HepG2 (cell line): ENCODE measurements around the gene NINJ2. TPM values are rescaled to one million over a fixed set of nuclear protein-coding genes. Genes with fewer than 3 reads are reported as not detected.
A peak's percentile ranks its signal among the peaks of the same experiment; 100 is the strongest.
"Not testable (repeated sequence)": the region's sequence is repeated elsewhere in the genome, so short reads cannot be mapped to it uniquely, and the experiment has no call there.

ENCODE experiments used
- ATAC-seq: fragments of 200-7000 bp; cut with Tn5 transposase; 3 replicates; pipeline ENCODE4 v1.9.1; 2020; ENCODE audit warnings: mild to moderate bottlenecking, moderate library complexity
- BruUV-seq: library from RNA; stranded (reverse); fragments of 400-500 nt; replicated peaks from 2 replicates; lab custom pipeline; 2021; lab: Mats Ljungman, UMichigan
- CTCF ChIA-PET: fragments of 300-600 bp; formaldehyde crosslinking; extraction: SDS; loops from one replicate; lab custom pipeline; 2021; ENCODE audit warnings: low total read pairs, inconsistent platforms, low intra/inter-chr PET ratio; lab: Yijun Ruan, JAX
- POLR2A ChIA-PET: fragments of 350-600 bp; sonication (Branson Sonifier 250); formaldehyde crosslinking; loops from one replicate; lab custom pipeline; 2020; ENCODE audit warnings: antibody characterized with exemption, inconsistent platforms; lab: Yijun Ruan, JAX
- DNase-seq: peaks from one replicate; pipeline ENCODE4 v3.0.0-alpha.2; 2015; ENCODE audit warnings: low spot score
- FAIRE-seq: peaks from 3 replicates; lab custom pipeline; 2011; peaks lifted over from hg19 to GRCh38; lab: Jason Lieb, UNC
- H2AFZ ChIP-seq: one replicate; pipeline ENCODE4 v1.6.1; 2011; ENCODE audit warnings: low read length, inconsistent platforms
- H3K27ac ChIP-seq: fragments of 300-600 bp; 3 replicates; pipeline ENCODE4 v1.8.0; 2011; ENCODE audit warnings: mixed run types, mild to moderate bottlenecking, mixed read lengths, low read length, inconsistent platforms; ENCODE audit not compliant: insufficient read depth; ENCODE audit errors: extremely low read length
- H3K27me3 ChIP-seq, 2 experiments: fragments of 200-600 bp in 1 of 2; 2 replicates in 1 of 2; 3 replicates in 1 of 2; pipeline versions ENCODE4 v1.6.0 to v1.8.0; 2011; ENCODE audit warnings: low read length in 2 of 2, mild to moderate bottlenecking in 2 of 2, moderate library complexity in 2 of 2, inconsistent platforms in 1 of 2; ENCODE audit not compliant: insufficient read depth in 2 of 2, control insufficient read depth in 1 of 2
- H3K36me3 ChIP-seq, 2 experiments: fragments of 200-600 bp in 1 of 2; replicated peaks in 1 of 2; 2 replicates in 1 of 2; 3 replicates in 1 of 2; pipeline versions ENCODE4 v1.5.1 to v1.8.0; 2011; ENCODE audit warnings: low read length in 2 of 2, inconsistent platforms in 1 of 2; ENCODE audit not compliant: insufficient read depth in 2 of 2, control insufficient read depth in 1 of 2
- H3K4me1 ChIP-seq: 2 replicates; pipeline ENCODE4 v1.5.1; 2012; ENCODE audit warnings: low read length, inconsistent platforms; ENCODE audit not compliant: insufficient read depth
- H3K4me2 ChIP-seq: 2 replicates; pipeline ENCODE4 v1.6.0; 2011; ENCODE audit warnings: low read depth, low read length, inconsistent platforms
- H3K4me3 ChIP-seq, 3 experiments: fragments of 200-600 bp in 1 of 3; sonication (generic), shearing (Covaris generic) in 1 of 3; replicated peaks in 1 of 3; 2 replicates each; pipeline ENCODE4 v1.5.1; 2011 to 2016; ENCODE audit warnings: low read length in 3 of 3, inconsistent platforms in 2 of 3, low read depth in 2 of 3, mild to moderate bottlenecking in 2 of 3, control low read depth in 1 of 3, mixed read lengths in 1 of 3; ENCODE audit not compliant: insufficient read depth in 1 of 3
- H3K79me2 ChIP-seq: one replicate; pipeline ENCODE4 v1.6.1; 2011; ENCODE audit warnings: low read length, inconsistent platforms; ENCODE audit not compliant: insufficient read depth
- H3K9ac ChIP-seq: 2 replicates; pipeline ENCODE4 v1.6.0; 2011; ENCODE audit warnings: mild to moderate bottlenecking, low read depth, low read length, inconsistent platforms; ENCODE audit not compliant: insufficient read depth
- H3K9me3 ChIP-seq: 2 replicates; pipeline ENCODE4 v1.5.1; 2012; ENCODE audit warnings: mild to moderate bottlenecking, low read length
- H4K20me1 ChIP-seq: 2 replicates; pipeline ENCODE4 v1.6.0; 2011; ENCODE audit warnings: inconsistent platforms, mild to moderate bottlenecking, low read length, moderate library complexity; ENCODE audit not compliant: insufficient read depth
- SALL1 ChIP-seq: sonication (generic); formaldehyde crosslinking; IDR thresholded peaks from 2 replicates; pipeline ENCODE4 v1.8.0; 2022; ENCODE audit warnings: mild to moderate bottlenecking, missing genetic modification reagents
- ZBTB1 ChIP-seq: sonication (generic); formaldehyde crosslinking; IDR thresholded peaks from 2 replicates; pipeline ENCODE4 v1.4.0; 2020; ENCODE audit warnings: missing genetic modification reagents, borderline replicate concordance
- ZNF18 ChIP-seq: sonication (generic); formaldehyde crosslinking; IDR thresholded peaks from 2 replicates; pipeline ENCODE4 v1.8.0; 2022; ENCODE audit warnings: mild to moderate bottlenecking, missing genetic modification reagents; ENCODE audit not compliant: insufficient replicate concordance
- ZNF567 ChIP-seq: sonication (generic); formaldehyde crosslinking; IDR thresholded peaks from 2 replicates; pipeline ENCODE4 v1.8.1; 2023; ENCODE audit warnings: mild to moderate bottlenecking, missing genetic modification reagents, borderline replicate concordance
- ZNF749 ChIP-seq: sonication (generic); formaldehyde crosslinking; IDR thresholded peaks from 2 replicates; pipeline ENCODE4 v1.8.0; 2022; ENCODE audit warnings: mild to moderate bottlenecking, missing genetic modification reagents, moderate library complexity, borderline replicate concordance
- ZNF841 ChIP-seq: sonication (generic); formaldehyde crosslinking; IDR thresholded peaks from 2 replicates; pipeline ENCODE4 v1.8.1; 2023; ENCODE audit warnings: missing genetic modification reagents, borderline replicate concordance
- WGBS: methylation state at CpG from one replicate; pipeline ENCODE4 v1.1.6; 2017; ENCODE audit warnings: low lambda C conversion rate; 5-methylcytosine and 5-hydroxymethylcytosine counted together
- in situ Hi-C: cut with HindIII; loops from 2 replicates; pipeline ENCODE4 v1.10.0; 2017; ENCODE audit warnings: low pct_unique_long_range_greater_than_20kb; ENCODE audit not compliant: extremely low pct_ligation_motif_present
- intact Hi-C: fragments of 100-400 bp; cut with micrococcal nuclease; formaldehyde crosslinking; loops from one replicate; pipeline ENCODE4 v1.10.0; 2022; ENCODE audit not compliant: unreplicated experiment
- polyA plus RNA-seq, 8 experiments: library from polyadenylated mRNA; depleted of rRNA in 3 of 8; stranded (reverse) in 7 of 8; unstranded in 1 of 8; fragments of >200 nt; fragmentation: Illumina TruSeq in 4 of 8; extraction: Trizol in 4 of 8; gene quantifications; 2 replicates each; pipeline versions ENCODE4 v1.2.1 to v1.2.3, GENCODE V29; 2011 to 2016; ENCODE audit warnings: low read depth in 4 of 8, missing spikeins in 1 of 8, mixed read lengths in 1 of 8; ENCODE audit not compliant: insufficient read depth in 1 of 8
- total RNA-seq, 5 experiments: library from RNA; depleted of rRNA; stranded (reverse); fragments of >200 nt; fragmentation: Illumina TruSeq; extraction: Trizol; gene quantifications; 2 replicates each; pipeline ENCODE4 v1.2.3, GENCODE V29; 2016; ENCODE audit warnings: low read depth in 1 of 5

Gene NINJ2
- total and polyA plus RNA-seq, 2 of the 13 experiments (the other 11 are each of a cell fraction or from before 2014, with no cell fraction given), result 0.62 to 3.8 TPM

GRCh38 chr12:642633-643474, 20.4 kb downstream of the NINJ2 start:
- Histone ChIP-seq H3K27me3 (no peaks in the 10 kb centered on the region), H2AFZ (no peak overlapping the region), H3K36me3 (no peaks in the 10 kb centered on the region), H3K4me3 (no peak overlapping the region), H3K27ac (no peak overlapping the region), H3K4me1 (peaks cover 62% of the 10 kb centered on the region), H4K20me1 (no peaks in the 10 kb centered on the region), H3K79me2 (no peaks in the 10 kb centered on the region), H3K4me2 (no peak overlapping the region), H3K9ac (no peak overlapping the region), H3K9me3 (no peaks in the 10 kb centered on the region)
- POLR2A ChIA-PET, result no interaction called here
- CTCF ChIA-PET, result no interaction called here
- TF ChIP-seq ZNF749 (CRISPR knock-in tag) (no peak), ZBTB1 (CRISPR knock-in tag) (no peak), ZNF567 (CRISPR knock-in tag) (no peak), ZNF18 (CRISPR knock-in tag) (no peak), ZNF841 (no peak), SALL1 (0 out of 2 replicates have a peak, but pooled peaks have one; percentile 7)
- FAIRE-seq (no peak), DNase-seq (no peak), ATAC-seq (no peak)
- in situ Hi-C loops, result no loop called here
- intact Hi-C loops, result loop anchor here (10.0 kb wide), 1 partner anchor 68 kb away; no protein-coding TSS in a partner anchor
- WGBS, result 93% methylated on average over 78 of the region's 95 CpGs
- no TSS peak for BruUV-seq

GRCh38 chr12:641321-641720, 21.9 kb downstream of the NINJ2 start:
- H2AFZ ChIP-seq, H3K27me3 ChIP-seq, H3K36me3 ChIP-seq, H4K20me1 ChIP-seq, ATAC-seq, H3K9ac ChIP-seq, H3K4me3 ChIP-seq, H3K27ac ChIP-seq, CTCF ChIA-PET, H3K4me2 ChIP-seq, H3K79me2 ChIP-seq, DNase-seq, H3K9me3 ChIP-seq, in situ Hi-C loops, FAIRE-seq, BruUV-seq, POLR2A ChIA-PET: not testable (repeated sequence)
- intact Hi-C loops, result loop anchor here (10.0 kb wide), 1 partner anchor 67 kb away; no protein-coding TSS in a partner anchor
- H3K4me1 ChIP-seq, result peaks cover 49% of the 10 kb centered on the region
- 98% methylated on average over 11 of the region's 11 CpGs for WGBS
